Islet of Langerhans (tissue), 1 donor: ENCODE measurements around the gene G6PD.
"Not testable (repeated sequence)": the region's sequence is repeated elsewhere in the genome, so short reads cannot be mapped to it uniquely, and the experiment has no call there.

Experiments used
- FAIRE-seq: peaks from one replicate; lab custom pipeline; 2011; peaks lifted over from hg19 to GRCh38; lab: Jason Lieb, UNC

The G6PD gene

GRCh38 chrX:154542723-154543424 is 3.8 kb downstream of the G6PD start:
- FAIRE-seq, result no peak

- FAIRE-seq, result no peak
Observed at GRCh38 chrX:154541896-154542722, 4.5 kb downstream of the G6PD start.

GRCh38 chrX:154541589-154541895 is 5.1 kb downstream of the G6PD start:
- FAIRE-seq, result no peak

- no peak for FAIRE-seq
Observed at GRCh38 chrX:154540897-154541535, 5.6 kb downstream of the G6PD start.

GRCh38 chrX:154540365-154540764 is 6.3 kb downstream of the G6PD start:
- FAIRE-seq, result not testable (repeated sequence)

- FAIRE-seq, result no peak
Observed at GRCh38 chrX:154539077-154539476, 7.6 kb downstream of the G6PD start.

GRCh38 chrX:154535892-154536291 is 10.8 kb downstream of the G6PD start:
- no peak for FAIRE-seq

- FAIRE-seq, result peak; percentile 17
Observed at GRCh38 chrX:154534526-154535322, 11.9 kb downstream of the G6PD start.

- FAIRE-seq, result no peak
Observed at GRCh38 chrX:154532690-154533089, 14.0 kb downstream of the G6PD start.

GRCh38 chrX:154531626-154532025 is 15.0 kb downstream of the G6PD start:
- FAIRE-seq, result no peak

- no peak for FAIRE-seq
Observed at GRCh38 chrX:154530286-154530685, 16.4 kb downstream of the G6PD start.

- no peak for FAIRE-seq
Observed at GRCh38 chrX:154529206-154529612, 17.4 kb downstream of the G6PD start.

GRCh38 chrX:154526901-154527675 is 19.6 kb downstream of the G6PD start:
- FAIRE-seq, result no peak

GRCh38 chrX:154525606-154526490 is 20.8 kb downstream of the G6PD start:
- no peak for FAIRE-seq

GRCh38 chrX:154519389-154519788 is 27.3 kb downstream of the G6PD start:
- FAIRE-seq, result no peak

- no peak for FAIRE-seq
Observed at GRCh38 chrX:154517101-154517781, 29.4 kb downstream of the G6PD start.

GRCh38 chrX:154516656-154517100 is 30.0 kb downstream of the G6PD start:
- FAIRE-seq, result no peak

GRCh38 chrX:154515966-154516655 is 30.5 kb downstream of the G6PD start, which contains the start of gene FAM3A:
Gene FAM3A (minus strand): TSS chrX:154516232. CDS start chrX:154515772, 460 bp downstream.
- no peak for FAIRE-seq
